Thoracic aorta (tissue), 2 donors: ENCODE data around the gene POC1A. TPM values are rescaled to one million over a fixed set of nuclear protein-coding genes. Genes with fewer than 3 reads are reported as not detected.

Experiments used
- ATAC-seq: fragments of 150-250 bp; one replicate; pipeline ENCODE4 v1.8.0; 2017; ENCODE audit warnings: low read depth; ENCODE audit not compliant: insufficient number of reproducible peaks, low FRiP score
- DNase-seq: peaks from one replicate; pipeline ENCODE4 v3.0.0-alpha.2; 2020; ENCODE audit warnings: low spot score
- H3K27ac ChIP-seq, 2 donors: fragments of 200-600 bp; sonication (generic); 1 replicate in 1 of 2; 2 replicates in 1 of 2; pipeline ENCODE4 v1.5.1; 2016; ENCODE audit warnings: mild to moderate bottlenecking in 2 of 2, moderate library complexity in 2 of 2
- H3K27me3 ChIP-seq: fragments of 200-600 bp; sonication (generic); replicated peaks from 2 replicates; pipeline ENCODE4 v1.6.0; 2016; ENCODE audit warnings: mild to moderate bottlenecking; ENCODE audit not compliant: insufficient read depth
- H3K36me3 ChIP-seq: fragments of 200-600 bp; sonication (generic); one replicate; pipeline ENCODE4 v1.5.1; 2016
- H3K4me1 ChIP-seq, 2 donors: fragments of 200-600 bp; sonication (generic); 1 replicate in 1 of 2; 2 replicates in 1 of 2; pipeline versions ENCODE4 v1.5.1 to v1.6.0; 2016; ENCODE audit warnings: low read depth in 2 of 2, mild to moderate bottlenecking in 1 of 2; ENCODE audit not compliant: control insufficient read depth in 1 of 2
- H3K4me3 ChIP-seq: fragments of 200-600 bp; sonication (generic); 2 replicates; pipeline ENCODE4 v1.5.1; 2016; ENCODE audit warnings: mild to moderate bottlenecking
- H3K9me3 ChIP-seq: fragments of 200-600 bp; sonication (generic); 2 replicates; pipeline ENCODE4 v1.5.1; 2016
- total RNA-seq, 2 donors: library from RNA; depleted of rRNA; stranded (reverse); fragments of >200 nt; gene quantifications; one replicate each; pipeline versions ENCODE4 v1.1.0 to v1.2.3, GENCODE V29; 2016
- TF ChIP-seq, protein P1 (sequence below): fragments of 200-600 bp; sonication (generic); IDR thresholded peaks from one replicate; pipeline ENCODE4 v1.5.1; 2019; ENCODE audit warnings: antibody characterized with exemption

The POC1A gene
- total RNA-seq, 2 donors from 2014 or later: 8.1 TPM; not detected in 1

- no peaks in the 10 kb centered on the region for H3K9me3 ChIP-seq
- H3K4me3 ChIP-seq: no peak overlapping the region
- H3K36me3 ChIP-seq: no peaks in the 10 kb centered on the region
- H3K27ac ChIP-seq: no peak overlapping the region
- TF ChIP-seq, protein P1, sequence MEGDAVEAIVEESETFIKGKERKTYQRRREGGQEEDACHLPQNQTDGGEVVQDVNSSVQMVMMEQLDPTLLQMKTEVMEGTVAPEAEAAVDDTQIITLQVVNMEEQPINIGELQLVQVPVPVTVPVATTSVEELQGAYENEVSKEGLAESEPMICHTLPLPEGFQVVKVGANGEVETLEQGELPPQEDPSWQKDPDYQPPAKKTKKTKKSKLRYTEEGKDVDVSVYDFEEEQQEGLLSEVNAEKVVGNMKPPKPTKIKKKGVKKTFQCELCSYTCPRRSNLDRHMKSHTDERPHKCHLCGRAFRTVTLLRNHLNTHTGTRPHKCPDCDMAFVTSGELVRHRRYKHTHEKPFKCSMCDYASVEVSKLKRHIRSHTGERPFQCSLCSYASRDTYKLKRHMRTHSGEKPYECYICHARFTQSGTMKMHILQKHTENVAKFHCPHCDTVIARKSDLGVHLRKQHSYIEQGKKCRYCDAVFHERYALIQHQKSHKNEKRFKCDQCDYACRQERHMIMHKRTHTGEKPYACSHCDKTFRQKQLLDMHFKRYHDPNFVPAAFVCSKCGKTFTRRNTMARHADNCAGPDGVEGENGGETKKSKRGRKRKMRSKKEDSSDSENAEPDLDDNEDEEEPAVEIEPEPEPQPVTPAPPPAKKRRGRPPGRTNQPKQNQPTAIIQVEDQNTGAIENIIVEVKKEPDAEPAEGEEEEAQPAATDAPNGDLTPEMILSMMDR: no peak
- H3K27me3 ChIP-seq: no peaks in the 10 kb centered on the region
- H3K4me1 ChIP-seq: peaks cover 4 to 16% of the 10 kb centered on the region in 2 donors
- no peak for ATAC-seq
- no peak for DNase-seq
Measured at GRCh38 chr3:52061121-52061910, 92.9 kb downstream of the POC1A start.

DNA sequence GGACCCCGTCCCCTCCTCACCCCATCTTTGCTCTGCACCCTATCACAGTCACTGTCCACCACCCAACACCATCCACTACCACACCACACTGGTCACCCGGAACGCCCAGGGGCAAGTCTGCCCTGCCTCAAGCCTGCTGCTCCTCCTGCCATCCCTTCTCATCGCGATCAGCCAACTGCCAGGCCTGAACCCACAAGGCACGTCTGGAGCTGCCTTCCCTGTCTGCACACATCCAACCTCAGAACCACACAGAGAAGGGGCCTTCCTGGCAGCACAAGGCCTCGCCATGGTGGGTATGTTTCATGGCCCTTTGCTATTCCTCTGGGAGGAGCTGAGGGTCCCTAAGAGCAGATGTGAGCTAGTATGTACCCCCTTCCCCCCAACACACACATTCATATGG is 94.4 kb downstream of the POC1A start:
- no peak for ATAC-seq
- no peaks in the 10 kb centered on the region for H3K9me3 ChIP-seq

DNA sequence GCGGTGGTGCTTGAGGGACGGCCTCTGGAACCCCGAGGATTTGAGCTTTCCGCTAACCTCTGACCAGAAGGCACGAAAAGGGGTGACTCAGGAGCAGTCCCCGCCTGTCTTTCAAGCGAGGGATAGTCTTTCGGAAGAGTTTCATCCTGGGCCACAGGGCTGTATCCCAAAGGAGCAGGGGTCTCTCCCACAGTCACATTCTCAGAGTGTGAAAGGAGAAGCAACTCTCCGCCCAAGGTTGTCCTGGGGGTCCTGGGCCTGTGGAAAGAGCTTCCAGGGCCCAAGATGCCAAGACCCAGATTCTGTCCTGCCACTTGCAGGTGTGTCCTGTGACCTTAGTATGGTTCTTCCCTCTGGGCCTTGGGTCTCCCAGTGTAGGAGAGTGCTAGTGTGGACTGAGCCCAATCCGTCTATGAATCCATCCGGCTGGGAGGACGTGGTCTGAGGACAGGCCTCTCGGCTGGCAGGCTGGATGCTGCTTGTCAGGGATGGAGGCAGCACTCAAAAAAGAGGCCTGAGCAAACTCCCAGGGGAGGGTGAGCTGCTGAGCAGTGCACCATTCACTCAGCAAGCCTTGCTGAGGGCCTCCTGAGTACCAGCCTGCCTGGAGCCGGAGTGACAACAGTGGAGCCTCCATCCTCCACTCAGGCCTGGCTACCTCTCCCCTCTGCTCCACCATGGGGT is 96.3 kb downstream of the POC1A start:
- Histone ChIP-seq H3K9me3 (no peaks in the 10 kb centered on the region), H3K27ac (peak overlapping the region in 1 of 2 donors; percentile 17), H3K4me3 (peak overlapping the region; percentile 80), H3K27me3 (no peaks in the 10 kb centered on the region), H3K36me3 (peaks cover 11% of the 10 kb centered on the region), H3K4me1 (peaks cover 21 to 33% of the 10 kb centered on the region in 2 donors)
- no peak for DNase-seq
- TF ChIP-seq, protein P1: no peak
- no peak for ATAC-seq

More for the DNA sequence above, 94.4 kb downstream of the POC1A start:
- Histone ChIP-seq H3K36me3 (no peaks in the 10 kb centered on the region), H3K4me3 (no peak overlapping the region), H3K27me3 (no peaks in the 10 kb centered on the region), H3K4me1 (peaks cover 4 to 16% of the 10 kb centered on the region in 2 donors), H3K27ac (no peak overlapping the region)
- no peak for DNase-seq
- TF ChIP-seq, protein P1: no peak

DNA sequence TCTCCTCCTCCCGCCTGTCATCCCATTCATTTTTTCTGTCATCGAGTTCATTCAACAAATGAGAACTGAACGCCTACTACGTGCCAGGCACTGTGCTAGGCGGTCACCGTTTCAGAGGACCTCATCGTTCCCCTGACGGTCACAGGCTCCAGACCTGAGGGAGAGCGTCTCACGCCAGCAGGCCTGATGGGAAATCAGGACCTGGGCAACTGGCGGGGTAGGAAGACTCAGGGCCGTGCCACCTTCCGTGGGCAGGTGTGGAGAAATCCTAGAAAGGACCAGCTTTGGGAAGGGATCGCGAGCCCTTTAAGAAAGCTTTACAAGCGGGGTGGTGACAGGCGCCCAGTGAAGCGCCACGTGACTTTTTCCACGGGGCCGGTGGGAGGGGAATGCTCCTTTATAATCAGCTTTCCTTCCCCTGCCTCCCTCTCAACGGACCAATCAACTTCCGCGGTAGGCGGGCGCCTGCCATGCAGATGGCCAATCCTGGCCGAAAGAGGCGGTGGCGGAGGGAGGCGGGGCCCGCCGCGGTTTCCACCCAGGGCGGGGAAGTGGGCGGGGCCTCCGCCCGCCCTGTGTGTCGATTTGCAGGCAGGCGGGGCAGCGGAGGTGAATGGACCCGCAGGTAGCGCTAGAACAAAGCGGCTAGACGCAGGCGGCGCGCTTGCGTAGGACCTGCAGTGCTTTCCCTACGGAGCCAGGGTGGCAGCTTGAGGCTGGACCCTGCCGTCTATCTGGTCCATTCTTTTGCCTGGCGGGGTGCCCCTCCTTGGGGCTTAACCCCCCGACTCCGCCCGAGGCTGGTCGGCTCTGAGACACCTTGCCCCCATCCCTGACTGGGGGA is 97.0 kb downstream of the POC1A start:
- H3K4me3 ChIP-seq: peak overlapping the region; percentile 80
- H3K9me3 ChIP-seq: no peaks in the 10 kb centered on the region
- no peaks in the 10 kb centered on the region for H3K27me3 ChIP-seq
- H3K27ac ChIP-seq: peak overlapping the region; percentile 83 to 93
- ATAC-seq: peak; percentile 83
- DNase-seq: peak; percentile 98
- peaks cover 27 to 35% of the 10 kb centered on the region in 2 donors for H3K4me1 ChIP-seq
- TF ChIP-seq, protein P1: no peak
- peaks cover 12% of the 10 kb centered on the region for H3K36me3 ChIP-seq
